Kidney (tissue), 14 donors: ENCODE measurements around the gene NBAS. TPM values are rescaled to one million over a fixed set of nuclear protein-coding genes. Genes with fewer than 3 reads are reported as not detected.

Experiments
- DNase-seq, 5 donors: peaks; one replicate each; pipeline ENCODE4 v3.0.0-alpha.2; 2013 to 2020
- FAIRE-seq: peaks from 2 replicates; lab custom pipeline; 2012; peaks lifted over from hg19 to GRCh38; lab: Jason Lieb, UNC
- H3K27ac ChIP-seq, 2 donors: one replicate each; pipeline ENCODE4 v1.7.0; 2013; ENCODE audit warnings: low read depth in 2 of 2, low read length in 2 of 2, inconsistent platforms in 1 of 2
- H3K27me3 ChIP-seq: one replicate; pipeline ENCODE4 v1.7.1; 2013; ENCODE audit warnings: low read length, inconsistent platforms; ENCODE audit not compliant: control insufficient read depth, insufficient read depth
- H3K36me3 ChIP-seq, 3 donors: one replicate each; pipeline versions ENCODE4 v1.7.0 to v1.7.1; 2013; ENCODE audit warnings: low read length in 3 of 3, control low read depth in 1 of 3, inconsistent platforms in 1 of 3; ENCODE audit not compliant: insufficient read depth in 3 of 3, control insufficient read depth in 2 of 3
- H3K4me1 ChIP-seq, 3 donors: one replicate each; pipeline versions ENCODE4 v1.7.0 to v1.7.1; 2013; ENCODE audit warnings: low read length in 3 of 3, inconsistent platforms in 1 of 3, low read depth in 1 of 3; ENCODE audit not compliant: control insufficient read depth in 2 of 3, insufficient read depth in 2 of 3
- H3K4me3 ChIP-seq, 3 donors: one replicate each; pipeline versions ENCODE4 v1.7.0 to v1.8.1; 2013; ENCODE audit warnings: low read length in 3 of 3, control low read depth in 1 of 3, inconsistent platforms in 1 of 3
- H3K9ac ChIP-seq, 3 donors: one replicate each; pipeline versions ENCODE4 v1.7.0 to v1.7.1; 2013; ENCODE audit warnings: low read length in 3 of 3, control low read depth in 1 of 3, inconsistent platforms in 1 of 3
- H3K9me3 ChIP-seq, 3 donors: one replicate each; pipeline versions ENCODE4 v1.7.0 to v1.7.1; 2013; ENCODE audit warnings: low read length in 3 of 3, control low read depth in 1 of 3, inconsistent platforms in 1 of 3; ENCODE audit not compliant: control insufficient read depth in 2 of 3, insufficient read depth in 1 of 3
- intact Hi-C: fragments of 100-400 bp; cut with DNase I; formaldehyde crosslinking; loops from one replicate; pipeline ENCODE4 v1.11.1; 2022
- polyA plus RNA-seq: library from polyadenylated mRNA; stranded (reverse); fragments of 350-450 nt; fragmentation: Illumina TruSeq; extraction: RNeasy Lipid Tissue Mini Kit (QIAGEN cat#74804); gene quantifications from one replicate; pipeline ENCODE4 v1.2.3, GENCODE V29; 2014; ENCODE audit warnings: low read depth, low replicate concordance; ENCODE audit not compliant: insufficient read depth
- total RNA-seq: library from RNA; stranded (reverse); fragmentation: NEBNext Ultra II Directional; extraction: Animal tissue kit (Norgen Biotek cat#: 25700); gene quantifications from one replicate; pipeline ENCODE4 v1.2.1, GENCODE V29; 2021
- TF ChIP-seq, protein P1 (sequence below): IDR thresholded peaks from 3 replicates; pipeline ENCODE4 v1.5.1; 2012; ENCODE audit warnings: mild to moderate bottlenecking, moderate library complexity, borderline replicate concordance; ENCODE audit not compliant: insufficient read depth; ENCODE audit errors: extremely low read depth
- donor health status: control.
- donor health status: control.
- donor health status: control.
- donor health status: control.
- donor health status: control.
- donor health status: DM: yes; HTN: yes; CAD: no.
- donor health status: Normal renal cell carcinoma (clear cell type).

The NBAS gene
- total and polyA plus RNA-seq, 2 donors from 2014 or later = 40.8 to 44.2 TPM

DNA sequence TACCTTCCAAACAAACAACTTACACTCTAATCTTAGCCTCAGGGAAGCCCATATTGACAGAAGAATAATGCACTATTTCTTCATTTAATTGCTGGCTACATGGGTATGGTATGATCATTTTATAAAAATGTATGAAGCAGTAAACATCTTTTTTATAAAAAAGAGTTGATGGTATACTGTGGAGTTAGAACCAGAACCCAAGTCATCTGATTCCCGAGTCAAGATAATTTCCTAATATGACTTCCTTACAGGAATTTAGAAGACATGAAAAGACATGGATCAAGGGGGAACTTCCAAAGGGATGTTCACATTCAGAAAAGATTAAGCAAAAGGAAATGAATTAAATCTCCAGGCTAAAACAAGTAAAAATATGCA is 171.8 kb downstream of the NBAS start:
- Histone ChIP-seq H3K4me3 (no peak overlapping the region), H3K27me3 (no peaks in the 10 kb centered on the region), H3K9ac (no peak overlapping the region), H3K27ac (no peak overlapping the region), H3K9me3 (no peaks in the 10 kb centered on the region), H3K4me1 (no peaks in the 10 kb centered on the region), H3K36me3 (peaks cover 0 to 4% (median 2%) of the 10 kb centered on the region in 3 donors)
- intact Hi-C loops = no loop called here
- no peak for DNase-seq
- no peak for FAIRE-seq
- TF ChIP-seq, protein P1, sequence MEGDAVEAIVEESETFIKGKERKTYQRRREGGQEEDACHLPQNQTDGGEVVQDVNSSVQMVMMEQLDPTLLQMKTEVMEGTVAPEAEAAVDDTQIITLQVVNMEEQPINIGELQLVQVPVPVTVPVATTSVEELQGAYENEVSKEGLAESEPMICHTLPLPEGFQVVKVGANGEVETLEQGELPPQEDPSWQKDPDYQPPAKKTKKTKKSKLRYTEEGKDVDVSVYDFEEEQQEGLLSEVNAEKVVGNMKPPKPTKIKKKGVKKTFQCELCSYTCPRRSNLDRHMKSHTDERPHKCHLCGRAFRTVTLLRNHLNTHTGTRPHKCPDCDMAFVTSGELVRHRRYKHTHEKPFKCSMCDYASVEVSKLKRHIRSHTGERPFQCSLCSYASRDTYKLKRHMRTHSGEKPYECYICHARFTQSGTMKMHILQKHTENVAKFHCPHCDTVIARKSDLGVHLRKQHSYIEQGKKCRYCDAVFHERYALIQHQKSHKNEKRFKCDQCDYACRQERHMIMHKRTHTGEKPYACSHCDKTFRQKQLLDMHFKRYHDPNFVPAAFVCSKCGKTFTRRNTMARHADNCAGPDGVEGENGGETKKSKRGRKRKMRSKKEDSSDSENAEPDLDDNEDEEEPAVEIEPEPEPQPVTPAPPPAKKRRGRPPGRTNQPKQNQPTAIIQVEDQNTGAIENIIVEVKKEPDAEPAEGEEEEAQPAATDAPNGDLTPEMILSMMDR = no peak

DNA sequence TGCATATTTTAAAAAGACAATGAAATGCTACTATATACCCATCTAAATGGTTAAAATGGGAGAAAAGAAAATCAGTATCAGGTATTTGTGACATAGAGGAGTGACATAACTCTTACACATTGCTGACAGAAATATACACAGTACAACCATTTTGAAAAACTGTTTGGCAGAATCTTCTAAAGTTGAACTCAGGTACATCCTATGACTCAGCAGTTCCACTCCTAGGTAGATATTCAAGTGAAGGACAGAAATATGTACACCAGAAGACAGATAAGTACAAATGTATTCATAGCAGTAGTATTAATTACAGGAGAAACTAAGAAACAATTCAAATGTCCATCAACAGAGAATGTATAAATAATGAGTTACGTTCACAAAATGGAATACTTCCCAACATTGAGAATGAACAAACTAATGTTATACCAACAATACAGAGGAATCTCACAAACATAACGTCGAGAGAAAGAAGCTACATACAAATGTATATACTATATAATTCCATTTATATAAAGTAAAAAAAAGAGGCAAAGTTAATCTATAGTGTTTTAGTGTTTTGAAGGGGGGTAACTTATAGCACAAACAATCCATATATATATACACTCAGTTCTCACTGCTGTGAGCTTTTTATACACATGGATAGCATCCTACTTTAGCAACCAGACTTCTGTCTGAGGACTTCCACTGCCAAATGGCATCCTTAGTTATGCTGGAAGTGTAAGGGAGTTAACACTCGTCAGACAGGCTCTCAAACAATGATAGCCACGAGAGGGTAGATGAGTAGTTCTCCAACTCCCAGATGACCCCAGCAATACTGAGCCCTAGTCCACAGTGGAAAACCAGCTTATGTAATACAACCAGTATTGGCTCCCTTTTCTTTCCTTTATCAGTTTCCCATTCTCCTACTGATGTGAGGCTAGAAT is 172.5 kb downstream of the NBAS start:
- Histone ChIP-seq H3K27me3 (no peaks in the 10 kb centered on the region), H3K4me1 (no peaks in the 10 kb centered on the region), H3K4me3 (no peak overlapping the region), H3K27ac (no peak overlapping the region), H3K36me3 (peaks cover under 1 to 4% (median 2%) of the 10 kb centered on the region in 3 donors), H3K9me3 (no peaks in the 10 kb centered on the region), H3K9ac (no peak overlapping the region)
- no peak for FAIRE-seq
- intact Hi-C loops = no loop called here
- no peak for DNase-seq
- TF ChIP-seq, protein P1 = no peak

DNA sequence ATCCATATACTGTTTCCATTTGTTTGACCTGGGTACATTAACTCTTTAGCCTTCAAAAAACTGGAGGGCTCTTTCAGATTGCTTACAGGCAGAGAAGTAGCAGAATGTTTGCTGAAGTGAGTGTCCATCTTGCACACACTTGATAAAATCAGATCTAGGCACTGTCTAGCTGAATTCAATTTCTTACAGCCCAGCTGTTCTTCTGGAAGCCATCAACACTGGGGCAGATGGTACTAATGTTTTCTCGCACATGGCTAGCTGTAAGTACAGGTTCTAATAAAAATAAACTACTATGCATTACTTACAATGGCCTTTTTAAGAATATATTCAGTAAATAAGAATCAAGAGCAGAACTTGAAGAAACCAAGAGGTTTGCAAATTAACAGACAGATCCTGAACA is 175.9 kb downstream of the NBAS start:
- DNase-seq (no peak), FAIRE-seq (no peak)
- intact Hi-C loops = no loop called here
- H3K4me3 ChIP-seq = no peak overlapping the region
- H3K36me3 ChIP-seq = peaks cover 2 to 10% (median 3%) of the 10 kb centered on the region in 3 donors
- no peak overlapping the region for H3K27ac ChIP-seq
- H3K4me1 ChIP-seq = no peaks in the 10 kb centered on the region
- no peaks in the 10 kb centered on the region for H3K27me3 ChIP-seq
- no peak overlapping the region for H3K9ac ChIP-seq
- H3K9me3 ChIP-seq = no peaks in the 10 kb centered on the region
- TF ChIP-seq, protein P1 = no peak
